Endothelial cell of umbilical vein (primary cell): ENCODE results near the gene ASTN1. TPM values are rescaled to one million over a fixed set of nuclear protein-coding genes. Genes with fewer than 3 reads are reported as not detected.

ENCODE experiments used
- BruUV-seq: library from RNA; stranded (reverse); fragments of 400-500 nt; replicated peaks from 2 replicates; lab custom pipeline; 2021; lab: Mats Ljungman, UMichigan
- CTCF ChIA-PET: fragments of 300-600, 350-600 bp; sonication (Branson Sonifier 250); formaldehyde crosslinking; loops from one replicate; lab custom pipeline; 2021; ENCODE audit warnings: antibody characterized with exemption, inconsistent platforms; lab: Charles Lee
- POLR2A ChIA-PET: fragments of 300-600, 350-600 bp; sonication (Branson Sonifier 250); formaldehyde crosslinking; loops from one replicate; lab custom pipeline; 2021; ENCODE audit warnings: antibody characterized with exemption, inconsistent platforms; lab: Charles Lee
- DNase-seq: peaks from one replicate; pipeline ENCODE4 v3.0.0-alpha.2; 2011; ENCODE audit warnings: low read depth, low spot score
- FAIRE-seq: peaks from 2 replicates; lab custom pipeline; 2011; peaks lifted over from hg19 to GRCh38; lab: Jason Lieb, UNC
- H2AFZ ChIP-seq: 2 replicates; pipeline ENCODE4 v1.6.0; 2012; ENCODE audit warnings: low read depth, low read length, control low read depth, inconsistent platforms
- H3K27ac ChIP-seq: 2 replicates; pipeline ENCODE4 v1.5.1; 2011; ENCODE audit warnings: low read depth, mild to moderate bottlenecking, control low read depth, low read length, moderate library complexity; ENCODE audit not compliant: insufficient read depth
- H3K27me3 ChIP-seq, 2 experiments: 2 replicates each; pipeline versions ENCODE4 v1.6.0 to v1.6.1; 2011; ENCODE audit warnings: low read length in 2 of 2, mixed read lengths in 1 of 2; ENCODE audit not compliant: control insufficient read depth in 2 of 2, insufficient read depth in 2 of 2
- H3K36me3 ChIP-seq, 2 experiments: 2 replicates in 1 of 2; 3 replicates in 1 of 2; pipeline ENCODE4 v1.5.1; 2011; ENCODE audit warnings: low read length in 2 of 2, mild to moderate bottlenecking in 1 of 2, moderate library complexity in 1 of 2; ENCODE audit not compliant: control insufficient read depth in 2 of 2, insufficient read depth in 2 of 2; ENCODE audit errors: extremely low read depth in 1 of 2
- H3K4me1 ChIP-seq: 3 replicates; pipeline ENCODE4 v1.5.1; 2011; ENCODE audit warnings: mild to moderate bottlenecking, low read length; ENCODE audit not compliant: control insufficient read depth, insufficient read depth; ENCODE audit errors: extremely low read depth
- H3K4me2 ChIP-seq: 2 replicates; pipeline ENCODE4 v1.6.1; 2011; ENCODE audit warnings: low read length, control low read depth, mixed read lengths; ENCODE audit not compliant: insufficient read depth
- H3K4me3 ChIP-seq, 3 experiments: fragments of 200-600 bp in 1 of 3; sonication (generic), shearing (Covaris generic) in 1 of 3; replicated peaks in 1 of 3; 2 replicates each; pipeline ENCODE4 v1.5.1; 2011 to 2016; ENCODE audit warnings: control low read depth in 3 of 3, low read length in 3 of 3, mild to moderate bottlenecking in 2 of 3, inconsistent platforms in 1 of 3, low read depth in 1 of 3, moderate library complexity in 1 of 3; ENCODE audit not compliant: insufficient read depth in 1 of 3
- H3K79me2 ChIP-seq: 2 replicates; pipeline ENCODE4 v1.6.0; 2012; ENCODE audit warnings: low read length, inconsistent platforms; ENCODE audit not compliant: control insufficient read depth, insufficient read depth
- H3K9ac ChIP-seq: replicated peaks from 2 replicates; pipeline ENCODE3; 2011; ENCODE audit warnings: low read length, control low read depth; ENCODE audit not compliant: insufficient read depth; ENCODE audit errors: extremely low read depth
- H3K9me1 ChIP-seq: replicated peaks from 3 replicates; pipeline ENCODE4 v1.6.0; 2011; ENCODE audit warnings: mild to moderate bottlenecking, low read length; ENCODE audit not compliant: control insufficient read depth, insufficient read depth; ENCODE audit errors: extremely low read depth
- H3K9me3 ChIP-seq: replicated peaks from 2 replicates; pipeline ENCODE4 v1.5.1; 2012; ENCODE audit warnings: low read length, inconsistent platforms; ENCODE audit not compliant: control insufficient read depth, insufficient read depth
- H4K20me1 ChIP-seq: replicated peaks from 2 replicates; pipeline ENCODE3; 2011; ENCODE audit warnings: mild to moderate bottlenecking, low read length; ENCODE audit not compliant: control insufficient read depth, insufficient read depth; ENCODE audit errors: extremely low read depth
- CTCF ChIP-seq, 2 donors: IDR thresholded peaks; 1 replicate in 1 of 2; 2 replicates in 1 of 2; pipeline ENCODE4 v1.5.1; 2011; ENCODE audit warnings: low read length in 2 of 2, mild to moderate bottlenecking in 2 of 2, moderate library complexity in 2 of 2, control low read depth in 1 of 2, inconsistent platforms in 1 of 2, low read depth in 1 of 2; ENCODE audit not compliant: insufficient read depth in 1 of 2; ENCODE audit errors: extremely low read depth in 1 of 2
- EZH2 ChIP-seq: IDR thresholded peaks from 2 replicates; pipeline ENCODE4 v1.6.1; 2012; ENCODE audit warnings: borderline replicate concordance, low read depth, mild to moderate bottlenecking, moderate library complexity, low read length, inconsistent platforms; ENCODE audit not compliant: severe bottlenecking
- FOS ChIP-seq: IDR thresholded peaks from 2 replicates; pipeline ENCODE4 v1.6.1; 2011; ENCODE audit warnings: mild to moderate bottlenecking, low read length, moderate library complexity, borderline replicate concordance; ENCODE audit not compliant: insufficient read depth
- GATA2 ChIP-seq: IDR thresholded peaks from 2 replicates; pipeline ENCODE4 v1.7.0; 2011; ENCODE audit warnings: low read depth, mild to moderate bottlenecking, moderate library complexity, mixed read lengths, low read length; ENCODE audit not compliant: insufficient read length, insufficient read depth
- JUN ChIP-seq: IDR thresholded peaks from 2 replicates; pipeline ENCODE4 v1.6.1; 2011; ENCODE audit warnings: borderline replicate concordance, low read depth; ENCODE audit not compliant: insufficient read length, insufficient read depth
- MAX ChIP-seq: IDR thresholded peaks from 2 replicates; pipeline ENCODE4 v1.6.1; 2011; ENCODE audit not compliant: insufficient read depth, insufficient read length
- MYC ChIP-seq: IDR thresholded peaks from one replicate; pipeline ENCODE4 v1.6.1; 2011; ENCODE audit warnings: mild to moderate bottlenecking, low read depth, low read length
- POLR2A ChIP-seq: IDR thresholded peaks from 2 replicates; pipeline ENCODE4 v1.6.1; 2012; ENCODE audit warnings: low read depth, mild to moderate bottlenecking, control low read depth, low read length
- POLR2AphosphoS5 ChIP-seq: IDR thresholded peaks from 2 replicates; pipeline ENCODE4 v1.6.1; 2012; ENCODE audit warnings: low read depth, mild to moderate bottlenecking, control low read depth, low read length, moderate library complexity; ENCODE audit not compliant: insufficient read depth
- dilution Hi-C: fragments of 300-500 bp; cut with MboI; formaldehyde crosslinking; loops from one replicate; pipeline ENCODE4 v1.15.0; 2019; ENCODE audit warnings: low sequenced_read_pairs; ENCODE audit not compliant: extremely low pct_ligation_motif_present
- intact Hi-C: fragments of 100-400 bp; cut with micrococcal nuclease; formaldehyde crosslinking; loops from one replicate; pipeline ENCODE4 v1.10.0; 2022
- polyA plus RNA-seq, 4 experiments: library from polyadenylated mRNA; depleted of rRNA in 3 of 4; stranded (reverse) in 3 of 4; unstranded in 1 of 4; fragments of >200 nt; gene quantifications; 2 replicates each; pipeline versions ENCODE4 v1.2.1 to v1.2.3, GENCODE V29; 2011 to 2012; ENCODE audit warnings: missing spikeins in 1 of 4
- total RNA-seq: library from RNA; stranded (reverse); gene quantifications from 2 replicates; pipeline ENCODE4 v1.2.3, GENCODE V29; 2021

ASTN1 gene
- total and polyA plus RNA-seq, 2 donors (not counting 3 experiments of a cell fraction or from before 2014, with no cell fraction given), result 0.04 TPM; not detected in 1

GRCh38 chr1:177021687-177022086, 142.8 kb downstream of the ASTN1 start:
- BruUV-seq, result no TSS peak
- Histone ChIP-seq H2AFZ (no peak overlapping the region), H3K36me3 (no peaks in the 10 kb centered on the region), H3K27ac (no peak overlapping the region), H3K9ac (no peak overlapping the region), H3K9me1 (no peaks in the 10 kb centered on the region), H3K4me3 (no peak overlapping the region), H3K79me2 (no peaks in the 10 kb centered on the region), H3K27me3 (no peaks in the 10 kb centered on the region), H3K4me1 (no peaks in the 10 kb centered on the region), H3K4me2 (no peak overlapping the region), H4K20me1 (no peaks in the 10 kb centered on the region), H3K9me3 (peaks cover 2% of the 10 kb centered on the region)
- intact Hi-C loops, result no loop called here
- FAIRE-seq (no peak), DNase-seq (no peak)
- dilution Hi-C loops, result no loop called here
- ChIA-PET CTCF (no interaction called here), POLR2A (no interaction called here)
- TF ChIP-seq MYC, result no peak
- TF ChIP-seq GATA2, result no peak
- TF ChIP-seq POLR2A, result no peak
- no peak for TF ChIP-seq EZH2
- no peak for TF ChIP-seq POLR2AphosphoS5
- no peak for TF ChIP-seq CTCF (IDR thresholded peaks at IDR 0.05; ENCODE audit: extremely low read depth in 1 of 2, insufficient read depth in 1 of 2, low read depth in 1 of 2, low read length in 2 of 2)
- TF ChIP-seq JUN, result no peak
- TF ChIP-seq FOS, result no peak
- TF ChIP-seq MAX, result no peak
